Measurements from ENCODE around the gene M6PR.

GRCh38 chr12:8951744-8952143 is 2.3 kb upstream of the M6PR start:
- TF ChIP-seq, protein P1, sequence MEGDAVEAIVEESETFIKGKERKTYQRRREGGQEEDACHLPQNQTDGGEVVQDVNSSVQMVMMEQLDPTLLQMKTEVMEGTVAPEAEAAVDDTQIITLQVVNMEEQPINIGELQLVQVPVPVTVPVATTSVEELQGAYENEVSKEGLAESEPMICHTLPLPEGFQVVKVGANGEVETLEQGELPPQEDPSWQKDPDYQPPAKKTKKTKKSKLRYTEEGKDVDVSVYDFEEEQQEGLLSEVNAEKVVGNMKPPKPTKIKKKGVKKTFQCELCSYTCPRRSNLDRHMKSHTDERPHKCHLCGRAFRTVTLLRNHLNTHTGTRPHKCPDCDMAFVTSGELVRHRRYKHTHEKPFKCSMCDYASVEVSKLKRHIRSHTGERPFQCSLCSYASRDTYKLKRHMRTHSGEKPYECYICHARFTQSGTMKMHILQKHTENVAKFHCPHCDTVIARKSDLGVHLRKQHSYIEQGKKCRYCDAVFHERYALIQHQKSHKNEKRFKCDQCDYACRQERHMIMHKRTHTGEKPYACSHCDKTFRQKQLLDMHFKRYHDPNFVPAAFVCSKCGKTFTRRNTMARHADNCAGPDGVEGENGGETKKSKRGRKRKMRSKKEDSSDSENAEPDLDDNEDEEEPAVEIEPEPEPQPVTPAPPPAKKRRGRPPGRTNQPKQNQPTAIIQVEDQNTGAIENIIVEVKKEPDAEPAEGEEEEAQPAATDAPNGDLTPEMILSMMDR (IDR thresholded peaks at IDR 0.05): no peak
- no peak for TF ChIP-seq POLR2A (IDR thresholded peaks at IDR 0.05)

Data from vagina (tissue), 2 donors.